ENCODE measurements around the gene PRKCD.

The PRKCD gene

GRCh38 chr3:53236112-53236841, 75.3 kb downstream of the PRKCD start:
- DNase-seq: peak; percentile 30

- DNase-seq: no peak
These were observed 77.2 kb downstream of the PRKCD start for GRCh38 chr3:53238051-53238850.

GRCh38 chr3:53238886-53239285, 77.9 kb downstream of the PRKCD start:
- DNase-seq: no peak

- no peak for DNase-seq
These were observed 78.8 kb downstream of the PRKCD start for GRCh38 chr3:53239800-53240199.

GRCh38 chr3:53240989-53241972, 80.3 kb downstream of the PRKCD start:
- peak; percentile 14 for DNase-seq

GRCh38 chr3:53242155-53242554, 81.1 kb downstream of the PRKCD start:
- DNase-seq: no peak

All from CD4-positive, alpha-beta T cell treated with Interleukin-15 for 1 hour (primary cell).